NCI-H69 (cell line): ENCODE results near the gene FASTK.
"Not testable (repeated sequence)": the region's sequence is repeated elsewhere in the genome, so short reads cannot be mapped to it uniquely, and the experiment has no call there.

ENCODE experiments used
- DNase-seq: peaks from one replicate; lab custom pipeline; 2025; lab: John Stamatoyannopoulos, UW

Gene FASTK

DNA sequence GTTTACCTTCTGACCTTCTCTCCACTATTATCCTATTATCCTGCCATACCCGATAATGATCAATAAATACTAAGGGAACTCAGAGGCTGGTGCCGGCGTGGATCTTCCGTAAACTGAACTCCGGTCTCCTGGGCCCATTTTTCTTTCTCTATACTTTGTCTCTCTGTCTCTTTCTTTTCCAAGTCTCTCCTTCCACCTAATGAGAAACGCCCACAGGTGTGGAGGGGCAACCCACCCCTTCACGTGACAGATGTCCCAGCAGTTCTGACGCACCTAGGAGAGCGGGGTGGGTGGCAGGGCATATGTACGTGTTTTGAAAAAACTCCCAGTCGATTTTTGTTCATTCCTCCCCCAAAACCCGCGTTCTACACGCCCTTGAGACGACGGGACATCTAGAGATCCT, 52.9 kb downstream of the FASTK start:
- DNase-seq: not testable (repeated sequence)

- peak; percentile 43 for DNase-seq
Measured at GRCh38 chr7:151026771-151027727, 53.6 kb downstream of the FASTK start.
